RWPE1 (cell line): Measurements from ENCODE around the gene EPB41L4A.

Experiments used
- CTCF ChIA-PET: fragments of 350-600 bp; sonication (Branson Sonifier 250); formaldehyde crosslinking; extraction: SDS; loops from one replicate; lab custom pipeline; 2021; lab: Yijun Ruan, JAX
- POLR2A ChIA-PET: fragments of 400-600 bp; formaldehyde crosslinking; extraction: SDS; loops from one replicate; lab custom pipeline; 2020; ENCODE audit warnings: antibody characterized with exemption; ENCODE audit not compliant: low non-redundant PET; lab: Yijun Ruan, JAX
- DNase-seq: peaks from one replicate; pipeline ENCODE4 v3.0.0; 2012; ENCODE audit warnings: low spot score
- H3K27ac ChIP-seq: fragments of 450-650 bp; 2 replicates; pipeline ENCODE4 v1.5.1; 2017
- TF ChIP-seq, protein P1 (sequence below): fragments of 450-650 bp; conservative IDR thresholded peaks from 2 replicates; pipeline ENCODE4 v1.5.1; 2017; ENCODE audit warnings: low read depth, mild to moderate bottlenecking

EPB41L4A gene

GRCh38 chr5:112192866-112193265, 226.2 kb downstream of the EPB41L4A start:
- H3K27ac ChIP-seq = no peak overlapping the region
- TF ChIP-seq, protein P1, sequence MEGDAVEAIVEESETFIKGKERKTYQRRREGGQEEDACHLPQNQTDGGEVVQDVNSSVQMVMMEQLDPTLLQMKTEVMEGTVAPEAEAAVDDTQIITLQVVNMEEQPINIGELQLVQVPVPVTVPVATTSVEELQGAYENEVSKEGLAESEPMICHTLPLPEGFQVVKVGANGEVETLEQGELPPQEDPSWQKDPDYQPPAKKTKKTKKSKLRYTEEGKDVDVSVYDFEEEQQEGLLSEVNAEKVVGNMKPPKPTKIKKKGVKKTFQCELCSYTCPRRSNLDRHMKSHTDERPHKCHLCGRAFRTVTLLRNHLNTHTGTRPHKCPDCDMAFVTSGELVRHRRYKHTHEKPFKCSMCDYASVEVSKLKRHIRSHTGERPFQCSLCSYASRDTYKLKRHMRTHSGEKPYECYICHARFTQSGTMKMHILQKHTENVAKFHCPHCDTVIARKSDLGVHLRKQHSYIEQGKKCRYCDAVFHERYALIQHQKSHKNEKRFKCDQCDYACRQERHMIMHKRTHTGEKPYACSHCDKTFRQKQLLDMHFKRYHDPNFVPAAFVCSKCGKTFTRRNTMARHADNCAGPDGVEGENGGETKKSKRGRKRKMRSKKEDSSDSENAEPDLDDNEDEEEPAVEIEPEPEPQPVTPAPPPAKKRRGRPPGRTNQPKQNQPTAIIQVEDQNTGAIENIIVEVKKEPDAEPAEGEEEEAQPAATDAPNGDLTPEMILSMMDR = no peak
- no peak for DNase-seq
- CTCF ChIA-PET = interaction anchor here (0.6 kb wide), 1 partner anchor 1088 kb away, joined by 3 read pairs; no protein-coding TSS in a partner anchor
- POLR2A ChIA-PET = no interaction called here

DNA sequence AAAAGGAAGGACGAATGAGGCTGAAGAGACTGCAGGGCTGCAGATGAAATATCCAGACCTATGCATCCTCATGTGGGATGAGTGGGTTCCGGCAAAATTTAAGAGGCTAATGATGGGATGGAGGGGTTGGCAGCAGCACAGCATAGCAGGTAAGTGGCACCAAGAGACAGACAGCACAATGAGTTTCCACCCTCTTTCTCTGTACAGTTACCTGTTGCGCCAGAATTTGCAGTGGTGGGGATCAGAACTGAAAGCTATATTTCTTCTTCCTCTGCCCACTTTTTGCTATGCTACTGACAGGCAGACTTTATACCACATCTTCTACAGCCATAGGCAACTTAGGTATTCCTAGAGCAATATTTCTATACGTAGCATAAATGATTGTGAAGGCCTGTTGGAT, 227.0 kb downstream of the EPB41L4A start:
- TF ChIP-seq, protein P1 = no peak
- no peak for DNase-seq
- ChIA-PET POLR2A (no interaction called here), CTCF (no interaction called here)
- no peak overlapping the region for H3K27ac ChIP-seq

DNA sequence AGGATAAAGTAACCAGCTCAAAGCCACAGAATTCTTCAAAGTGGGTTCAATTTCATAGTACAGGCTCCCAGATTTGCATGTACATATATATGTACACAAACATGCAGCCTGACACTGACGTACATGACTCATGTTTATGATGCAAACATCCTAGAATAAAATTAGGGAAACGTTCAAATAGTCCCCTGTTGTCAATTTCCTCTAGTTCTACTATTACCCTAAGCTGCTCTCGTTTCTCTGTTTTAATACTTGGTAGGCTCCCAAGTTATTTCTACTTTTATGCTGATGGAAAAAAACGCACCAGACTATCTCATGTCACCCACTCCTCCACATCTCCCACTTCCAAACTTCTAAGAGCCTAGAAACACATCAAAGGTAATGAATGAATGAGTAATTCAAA, 229.7 kb downstream of the EPB41L4A start:
- DNase-seq = no peak
- TF ChIP-seq, protein P1 = no peak
- ChIA-PET POLR2A (interaction anchor here (0.8 kb wide), 1 partner anchor 35 kb away, joined by 3 read pairs; no protein-coding TSS in a partner anchor), CTCF (interaction anchor here (0.6 to 1.2 kb wide), 2 partner anchors 174 to 703 kb away, joined by 3 to 5 read pairs; no protein-coding TSS in a partner anchor)
- no peak overlapping the region for H3K27ac ChIP-seq

- TF ChIP-seq, protein P1 = peak; percentile 66
- no peak overlapping the region for H3K27ac ChIP-seq
- ChIA-PET POLR2A (no interaction called here), CTCF (interaction anchor here (0.7 to 1.1 kb wide), 2 partner anchors 9 to 234 kb away, joined by 3 read pairs; no protein-coding TSS in a partner anchor)
- peak; percentile 33 for DNase-seq
These were observed 232.6 kb downstream of the EPB41L4A start for GRCh38 chr5:112186401-112186990.

GRCh38 chr5:112183874-112184273, 235.2 kb downstream of the EPB41L4A start:
- TF ChIP-seq, protein P1 = no peak
- DNase-seq = no peak
- CTCF ChIA-PET = no interaction called here
- POLR2A ChIA-PET = no interaction called here
- H3K27ac ChIP-seq = no peak overlapping the region

DNA sequence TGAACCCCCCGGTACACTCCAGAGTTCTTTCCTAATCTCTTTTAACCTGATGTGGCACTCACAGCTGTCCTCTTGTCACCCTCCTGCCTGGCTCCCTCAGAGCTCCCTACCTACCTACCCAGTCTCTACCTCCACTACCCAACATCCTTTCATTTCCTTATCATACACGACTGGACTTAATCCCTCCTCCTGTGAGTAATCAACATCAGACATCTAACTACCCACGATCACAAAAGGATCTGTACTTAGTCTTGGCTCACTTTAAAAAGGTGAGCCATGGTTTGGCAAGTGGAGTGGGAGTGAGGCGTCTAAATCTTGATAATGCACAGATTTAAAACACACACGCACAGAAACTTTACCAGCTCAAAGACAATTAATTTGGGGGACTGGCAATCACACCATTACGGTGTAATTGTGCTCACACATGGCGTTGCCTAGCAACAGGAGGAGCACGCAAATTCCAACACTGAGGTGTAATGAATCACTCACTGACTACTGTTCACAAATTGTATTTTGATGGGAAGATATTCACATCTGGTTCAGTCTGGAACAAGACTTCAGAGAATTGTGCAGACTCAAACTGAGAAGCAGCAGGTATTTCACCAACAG, 235.9 kb downstream of the EPB41L4A start:
- POLR2A ChIA-PET = no interaction called here
- CTCF ChIA-PET = no interaction called here
- H3K27ac ChIP-seq = no peak overlapping the region
- TF ChIP-seq, protein P1 = no peak
- DNase-seq = peak; percentile 90
